HuH-7 (cell line): ENCODE results near the gene ADGRF5.
A peak's percentile ranks its signal among the peaks of the same experiment; 100 is the strongest.

Experiments
- DNase-seq: peaks from one replicate; pipeline ENCODE4 v3.0.0; 2011; ENCODE audit warnings: low spot score

The ADGRF5 gene

DNA sequence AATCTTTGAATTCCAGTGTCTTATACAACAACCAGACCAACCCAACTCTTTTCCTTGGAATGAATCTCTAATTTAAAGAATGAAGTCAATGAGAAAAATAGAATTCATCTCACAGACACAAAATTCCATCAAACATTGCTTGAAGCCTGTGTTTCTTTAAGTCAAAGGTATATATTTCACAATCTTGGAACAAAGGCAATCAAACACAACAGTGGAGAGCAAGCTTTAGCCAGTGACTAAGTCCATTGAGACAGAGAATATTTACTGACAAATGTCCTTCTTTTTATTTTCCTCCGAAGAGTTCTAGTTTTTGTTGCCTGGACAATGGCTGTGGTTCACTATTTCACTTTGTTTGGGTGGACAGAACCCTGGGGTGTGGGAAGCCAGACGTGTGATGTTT, 92.8 kb downstream of the ADGRF5 start:
- no peak for DNase-seq

DNA sequence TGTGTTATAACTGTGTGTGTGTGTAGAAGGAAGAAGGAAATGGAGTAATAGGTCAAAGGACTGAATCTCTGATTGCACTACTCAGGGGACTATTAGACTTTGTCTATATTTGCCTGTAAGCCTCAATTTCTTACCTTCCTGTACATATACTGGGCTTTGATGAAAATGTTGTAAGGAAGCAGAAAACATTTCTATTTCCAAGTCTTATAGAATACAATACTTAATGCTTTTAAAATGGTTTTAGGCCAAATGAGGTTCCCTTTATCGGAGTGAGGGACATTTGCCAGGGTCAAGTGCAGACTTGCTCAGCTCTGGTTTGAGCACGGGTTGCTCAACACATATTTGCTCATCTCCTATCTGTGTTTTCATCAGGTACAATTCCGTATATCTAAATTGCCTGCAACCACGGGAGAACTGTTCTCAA, 100.3 kb downstream of the ADGRF5 start:
- DNase-seq = peak; percentile 16

- no peak for DNase-seq
Measured at GRCh38 chr6:46819561-46819960, 102.2 kb downstream of the ADGRF5 start.

DNA sequence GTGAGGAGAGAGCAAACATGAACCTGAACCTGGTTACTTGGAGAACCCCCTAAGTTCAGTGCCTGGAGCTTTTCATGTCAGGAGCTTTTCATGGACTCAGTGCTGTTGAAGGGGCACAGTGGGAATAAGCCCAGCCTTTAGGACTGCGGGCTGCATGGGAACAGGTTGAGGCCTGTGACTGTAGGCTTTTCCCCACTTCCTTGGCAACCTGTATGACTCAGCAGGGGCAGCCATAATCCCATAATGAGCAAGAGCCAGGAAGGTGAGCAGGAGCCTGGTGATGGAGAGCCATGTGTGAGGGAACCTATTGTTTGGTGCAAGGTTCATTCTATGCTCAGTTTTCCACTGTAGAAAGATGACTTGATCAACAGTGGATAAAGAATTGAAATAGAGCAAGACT, 105.1 kb downstream of the ADGRF5 start:
- no peak for DNase-seq

- DNase-seq = no peak
Measured at GRCh38 chr6:46815130-46815529, 106.6 kb downstream of the ADGRF5 start.

GRCh38 chr6:46808806-46809205, 112.9 kb downstream of the ADGRF5 start:
- DNase-seq = no peak
